ENCODE results near the gene NCR2.
"Not testable (repeated sequence)": the region's sequence is repeated elsewhere in the genome, so short reads cannot be mapped to it uniquely, and the experiment has no call there.

NCR2 gene

GRCh38 chr6:41335296-41335695 lies at the start of gene NCR2:
Gene NCR2, plus strand, starts transcription at chr6:41335608. Its CDS starts 269 bp downstream, at chr6:41335877.
- no peak for DNase-seq

GRCh38 chr6:41286544-41287346 lies 48.7 kb upstream of the NCR2 start, which contains the start of gene TREM1:
Gene TREM1, minus strand, starts transcription at chr6:41286682. Its CDS starts 27 bp downstream, at chr6:41286655.
- DNase-seq, result peak; percentile 25 to 82

GRCh38 chr6:41288030-41288753 lies 47.2 kb upstream of the NCR2 start:
- DNase-seq, result no peak

GRCh38 chr6:41288754-41289129 lies 46.7 kb upstream of the NCR2 start:
- DNase-seq, result no peak

GRCh38 chr6:41289815-41290214 lies 45.6 kb upstream of the NCR2 start:
- DNase-seq, result no peak

- DNase-seq, result no peak
These were observed 43.7 kb upstream of the NCR2 start for GRCh38 chr6:41291717-41292116.

GRCh38 chr6:41294214-41294872 lies 41.1 kb upstream of the NCR2 start:
- DNase-seq, result no peak

- not testable (repeated sequence) for DNase-seq
These were observed 38.2 kb upstream of the NCR2 start for GRCh38 chr6:41297248-41297647.

GRCh38 chr6:41298785-41299502 lies 36.5 kb upstream of the NCR2 start:
- DNase-seq, result peak in 1 of 2 donors; percentile 76

- DNase-seq, result peak; percentile 16 to 64
These were observed 32.8 kb upstream of the NCR2 start for GRCh38 chr6:41302638-41303037.

GRCh38 chr6:41306187-41306854 lies 29.1 kb upstream of the NCR2 start:
- peak; percentile 55 to 57 for DNase-seq

- no peak for DNase-seq
These were observed 20.2 kb upstream of the NCR2 start for GRCh38 chr6:41315203-41315602.

- no peak for DNase-seq
These were observed 19.3 kb upstream of the NCR2 start for GRCh38 chr6:41315943-41316620.

GRCh38 chr6:41318261-41318653 lies 17.2 kb upstream of the NCR2 start:
- no peak for DNase-seq

GRCh38 chr6:41318654-41319565 lies 16.5 kb upstream of the NCR2 start:
- DNase-seq, result peak; percentile 82 to 87

GRCh38 chr6:41321183-41321582 lies 14.2 kb upstream of the NCR2 start:
- DNase-seq, result no peak

GRCh38 chr6:41325446-41326066 lies 9.9 kb upstream of the NCR2 start:
- DNase-seq, result no peak

- DNase-seq, result no peak
These were observed 9.3 kb upstream of the NCR2 start for GRCh38 chr6:41326092-41326491.

- no peak for DNase-seq
These were observed 8.2 kb upstream of the NCR2 start for GRCh38 chr6:41327177-41327576.

Measured in CD4-positive, alpha-beta T cell treated with Interleukin-4 for 1 hour (primary cell).